Prostate gland (tissue), 2 donors: ENCODE measurements around the gene NUP205.

Source experiments
- CTCF ChIP-seq, 4 experiments: fragments of 200-600 bp in 2 of 4; fragments of 450-650 bp in 2 of 4; sonication (generic) in 2 of 4; IDR thresholded peaks; 1 replicate in 3 of 4; 2 replicates in 1 of 4; pipeline ENCODE4 v1.5.1; 2016 to 2019; ENCODE audit warnings: antibody characterized with exemption in 4 of 4, mild to moderate bottlenecking in 2 of 4, moderate library complexity in 2 of 4
- POLR2A ChIP-seq: fragments of 450-650 bp; IDR thresholded peaks from one replicate; pipeline ENCODE4 v1.6.1; 2016; ENCODE audit warnings: antibody characterized with exemption, mild to moderate bottlenecking
- POLR2AphosphoS5 ChIP-seq: sonication (generic); formaldehyde crosslinking; IDR thresholded peaks from one replicate; pipeline ENCODE4 v1.6.1; 2017; ENCODE audit warnings: antibody characterized with exemption

GRCh38 chr7:135575296-135575695 is 17.6 kb downstream of the NUP205 start:
- TF ChIP-seq POLR2A, result no peak
- TF ChIP-seq CTCF (IDR thresholded peaks at IDR 0.05), result no peak
- TF ChIP-seq POLR2AphosphoS5, result no peak
